Stomach (tissue), 9 donors: ENCODE results near the gene CCDC3. TPM values are rescaled to one million over a fixed set of nuclear protein-coding genes. Genes with fewer than 3 reads are reported as not detected.

Experiments used
- DNase-seq, 2 donors: peaks; one replicate each; pipeline versions ENCODE4 v3.0.0 to v3.0.0-alpha.2; 2013 to 2019
- H3K27ac ChIP-seq, 5 donors: fragments of 200-600 bp in 4 of 5; sonication (generic) in 4 of 5; one replicate each; pipeline ENCODE4 v1.5.1; 2013 to 2019; ENCODE audit warnings: mild to moderate bottlenecking in 1 of 5, moderate library complexity in 1 of 5
- H3K27me3 ChIP-seq, 3 donors: fragments of 200-600 bp; sonication (generic); one replicate each; pipeline ENCODE4 v1.5.1; 2017 to 2019; ENCODE audit warnings: mixed run types in 1 of 3
- H3K36me3 ChIP-seq, 4 donors: fragments of 200-600 bp; sonication (generic); 1 replicate in 3 of 4; 2 replicates in 1 of 4; pipeline ENCODE4 v1.5.1; 2016 to 2019
- H3K4me1 ChIP-seq, 4 donors: fragments of 200-600 bp; sonication (generic); one replicate each; pipeline ENCODE4 v1.5.1; 2016 to 2019
- H3K4me3 ChIP-seq, 4 donors: fragments of 200-600 bp; sonication (generic) in 3 of 4; one replicate each; pipeline ENCODE4 v1.5.1; 2016 to 2019; ENCODE audit warnings: mild to moderate bottlenecking in 1 of 4
- H3K9me3 ChIP-seq, 4 donors: fragments of 200-600 bp; sonication (generic); one replicate each; pipeline ENCODE4 v1.5.1; 2016 to 2019
- EP300 ChIP-seq: sonication (generic); formaldehyde crosslinking; IDR thresholded peaks from one replicate; pipeline ENCODE4 v1.6.1; 2017; ENCODE audit warnings: antibody characterized with exemption
- POLR2A ChIP-seq, 4 donors: fragments of 450-650 bp; IDR thresholded peaks; one replicate each; pipeline ENCODE4 v1.6.1; 2016; ENCODE audit warnings: antibody characterized with exemption in 4 of 4, control low read depth in 2 of 4, mild to moderate bottlenecking in 1 of 4, moderate library complexity in 1 of 4
- POLR2AphosphoS5 ChIP-seq, 3 donors: sonication (generic); formaldehyde crosslinking; IDR thresholded peaks; one replicate each; pipeline ENCODE4 v1.6.1; 2016; ENCODE audit warnings: antibody characterized with exemption in 3 of 3
- WGBS, 5 donors: extraction: QIAGEN DNeasy Blood & Tissue Kit in 3 of 5; methylation state at CpG; one replicate each; pipeline versions ENCODE4 v1.1.5 to v1.1.7; 2013 to 2018; 5-methylcytosine and 5-hydroxymethylcytosine counted together
- intact Hi-C: fragments of 100-400 bp; cut with DNase I; formaldehyde crosslinking; loops from one replicate; pipeline ENCODE4 v1.15.1; 2023; ENCODE audit warnings: low total_unique reads
- polyA plus RNA-seq, 3 donors: library from polyadenylated mRNA; stranded (reverse); fragments of 200-250 nt; gene quantifications; one replicate each; pipeline ENCODE4 v1.2.3, GENCODE V29; 2013
- total RNA-seq, 5 donors: library from RNA; depleted of rRNA; stranded (reverse); fragments of >200 nt; gene quantifications; one replicate each; pipeline versions ENCODE4 v1.1.0 to v1.2.3, GENCODE V29; 2014 to 2016
- TF ChIP-seq, protein P1 (sequence below), 7 experiments: fragments of 450-650 bp in 4 of 7; fragments of 200-600 bp in 3 of 7; sonication (generic) in 3 of 7; IDR thresholded peaks; one replicate each; pipeline ENCODE4 v1.5.1; 2016 to 2019; ENCODE audit warnings: antibody characterized with exemption in 7 of 7, control low read depth in 2 of 7, mild to moderate bottlenecking in 1 of 7
- donor health status: healthy with polysubstance abuse.
- donor health status: Bipolar disorder and iron deficiency.
- donor health status: healthy.

CCDC3 gene
- total and polyA plus RNA-seq, 8 donors, result 1.8 to 11.0 (median 4.8) TPM; not detected in 1

DNA sequence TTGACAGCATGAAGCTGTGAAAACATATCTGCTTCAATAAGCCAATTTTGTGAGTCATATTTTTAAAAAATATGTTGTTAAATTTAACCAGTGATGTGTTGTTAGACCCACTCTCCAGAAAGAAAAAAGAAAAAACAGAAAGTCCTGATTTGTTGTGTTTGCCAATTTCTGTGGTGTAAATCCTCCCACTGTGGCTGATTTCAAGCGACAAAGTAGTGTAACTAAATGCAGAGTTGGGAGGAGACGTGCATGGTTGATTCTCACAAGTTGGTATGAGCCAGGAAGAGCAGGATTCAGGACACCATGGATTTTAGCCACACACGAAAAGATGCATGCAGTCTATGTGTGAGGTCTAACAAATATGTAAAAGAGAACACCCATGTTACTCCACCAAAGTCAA, 139.1 kb downstream of the CCDC3 start:
- peaks cover 0 to 5% (median 0%) of the 10 kb centered on the region in 3 donors for H3K27me3 ChIP-seq
- no peaks in the 10 kb centered on the region for H3K36me3 ChIP-seq
- no peak for DNase-seq
- intact Hi-C loops, result no loop called here
- 80 to 86% (median 82%) methylated on average over 3 of the region's 3 CpGs for WGBS, 5 donors
- no peaks in the 10 kb centered on the region for H3K4me1 ChIP-seq
- no peak overlapping the region for H3K27ac ChIP-seq
- H3K9me3 ChIP-seq, result no peaks in the 10 kb centered on the region
- H3K4me3 ChIP-seq, result no peak overlapping the region
- no peak for TF ChIP-seq POLR2A (IDR thresholded peaks at IDR 0.05)

DNA sequence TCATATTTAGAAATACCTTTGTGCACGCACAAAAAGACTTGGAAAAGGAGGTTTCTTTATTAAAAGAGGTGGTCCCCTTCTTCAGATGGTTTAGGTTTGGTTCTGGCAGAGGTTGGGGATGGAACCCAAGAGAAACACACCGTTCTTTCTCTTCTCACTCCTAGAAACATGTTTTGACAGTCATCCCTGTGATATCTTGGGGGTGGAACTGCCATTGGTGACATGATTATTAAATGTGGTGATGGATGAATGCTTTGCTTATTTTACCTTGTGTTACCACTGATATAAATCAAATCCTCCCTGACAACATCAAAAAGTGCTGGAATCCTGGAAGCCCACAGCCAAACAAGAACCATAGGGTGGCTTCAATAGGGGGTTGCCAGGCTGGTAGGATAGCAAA, 146.5 kb downstream of the CCDC3 start:
- Histone ChIP-seq H3K4me1 (peaks cover 0 to 2% (median 0%) of the 10 kb centered on the region in 4 donors), H3K36me3 (no peaks in the 10 kb centered on the region), H3K27me3 (no peaks in the 10 kb centered on the region), H3K9me3 (no peaks in the 10 kb centered on the region), H3K4me3 (no peak overlapping the region), H3K27ac (no peak overlapping the region)
- no peak for DNase-seq
- WGBS, 5 donors, result 33 to 84% (median 37%) methylated on average over 2 of the region's 2 CpGs
- intact Hi-C loops, result no loop called here
- no peak for TF ChIP-seq EP300
- TF ChIP-seq POLR2AphosphoS5 (IDR thresholded peaks at IDR 0.05), result no peak
- no peak for TF ChIP-seq POLR2A (IDR thresholded peaks at IDR 0.05)
- TF ChIP-seq, protein P1, sequence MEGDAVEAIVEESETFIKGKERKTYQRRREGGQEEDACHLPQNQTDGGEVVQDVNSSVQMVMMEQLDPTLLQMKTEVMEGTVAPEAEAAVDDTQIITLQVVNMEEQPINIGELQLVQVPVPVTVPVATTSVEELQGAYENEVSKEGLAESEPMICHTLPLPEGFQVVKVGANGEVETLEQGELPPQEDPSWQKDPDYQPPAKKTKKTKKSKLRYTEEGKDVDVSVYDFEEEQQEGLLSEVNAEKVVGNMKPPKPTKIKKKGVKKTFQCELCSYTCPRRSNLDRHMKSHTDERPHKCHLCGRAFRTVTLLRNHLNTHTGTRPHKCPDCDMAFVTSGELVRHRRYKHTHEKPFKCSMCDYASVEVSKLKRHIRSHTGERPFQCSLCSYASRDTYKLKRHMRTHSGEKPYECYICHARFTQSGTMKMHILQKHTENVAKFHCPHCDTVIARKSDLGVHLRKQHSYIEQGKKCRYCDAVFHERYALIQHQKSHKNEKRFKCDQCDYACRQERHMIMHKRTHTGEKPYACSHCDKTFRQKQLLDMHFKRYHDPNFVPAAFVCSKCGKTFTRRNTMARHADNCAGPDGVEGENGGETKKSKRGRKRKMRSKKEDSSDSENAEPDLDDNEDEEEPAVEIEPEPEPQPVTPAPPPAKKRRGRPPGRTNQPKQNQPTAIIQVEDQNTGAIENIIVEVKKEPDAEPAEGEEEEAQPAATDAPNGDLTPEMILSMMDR (IDR thresholded peaks at IDR 0.05), result no peak

DNA sequence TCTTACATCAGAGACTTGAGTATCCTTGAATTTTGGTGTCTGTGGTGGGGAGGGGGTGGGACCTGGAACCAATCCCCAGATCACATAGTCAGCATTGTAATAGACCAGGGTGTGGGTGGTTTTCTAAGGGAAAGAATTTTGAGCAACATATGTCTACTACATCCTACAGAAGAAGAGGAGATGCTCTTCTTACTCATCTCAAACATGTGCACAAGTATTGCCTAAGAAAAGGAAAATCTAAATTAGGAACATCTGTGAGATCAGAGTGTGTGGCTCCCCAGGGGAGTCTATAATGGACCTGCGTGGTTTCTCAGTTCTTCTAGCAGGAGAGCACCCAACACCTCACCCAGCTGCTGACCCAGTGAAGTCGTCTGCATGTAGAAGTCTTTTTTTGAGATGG, 148.8 kb downstream of the CCDC3 start:
- intact Hi-C loops, result no loop called here
- Histone ChIP-seq H3K36me3 (no peaks in the 10 kb centered on the region), H3K4me1 (peaks cover 0 to 11% (median 0%) of the 10 kb centered on the region in 4 donors), H3K27ac (no peak overlapping the region), H3K4me3 (no peak overlapping the region), H3K27me3 (peaks cover 0 to 5% (median 0%) of the 10 kb centered on the region in 3 donors), H3K9me3 (no peaks in the 10 kb centered on the region)
- 86 to 91% (median 87%) methylated on average over 2 of the region's 2 CpGs for WGBS, 5 donors
- DNase-seq, result no peak
- TF ChIP-seq POLR2A (IDR thresholded peaks at IDR 0.05) (no peak), POLR2AphosphoS5 (IDR thresholded peaks at IDR 0.05) (no peak), EP300 (no peak)
- TF ChIP-seq, protein P1 (IDR thresholded peaks at IDR 0.05), result no peak

DNA sequence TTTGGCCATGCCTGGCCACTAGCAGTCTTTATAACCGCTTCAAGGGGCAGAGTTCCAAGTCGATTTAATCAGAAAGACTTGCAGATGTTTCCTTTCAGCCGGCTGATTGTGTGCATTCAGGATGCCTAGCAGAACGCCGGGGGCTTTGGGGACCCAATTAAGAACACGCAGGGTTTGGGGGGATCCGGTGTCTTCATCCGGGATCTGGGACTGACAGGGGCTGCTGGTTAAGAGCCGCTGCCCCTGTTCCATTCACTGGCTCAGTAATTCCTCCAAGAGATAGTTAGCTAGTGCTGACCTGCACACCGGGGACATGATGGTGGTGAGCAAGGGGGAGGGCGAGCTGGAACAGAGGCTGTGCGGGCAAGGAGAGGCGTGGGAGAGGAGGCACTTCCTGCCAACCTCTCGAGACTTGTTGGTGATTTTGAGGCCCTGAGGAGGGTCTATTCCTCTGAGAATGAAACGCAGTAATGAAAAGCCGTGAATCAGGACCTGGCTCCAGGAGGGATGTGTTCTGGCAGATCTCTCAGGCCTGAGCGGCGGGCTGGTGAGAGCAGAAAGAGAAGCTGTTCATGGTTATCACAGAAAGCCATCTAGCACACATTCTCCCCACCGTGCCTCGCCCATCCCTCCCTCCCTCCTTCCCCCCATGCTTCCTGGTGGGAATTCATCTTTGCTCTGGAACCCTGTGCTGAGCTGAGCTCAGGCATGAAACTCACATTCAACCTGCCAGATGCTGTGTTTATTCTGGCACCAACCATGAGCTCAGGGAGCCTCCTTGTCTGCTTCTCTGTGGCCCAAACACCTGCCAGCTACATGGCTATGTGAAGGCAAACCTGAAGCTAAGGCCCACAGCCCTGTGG, 152.0 kb downstream of the CCDC3 start:
- peaks cover 4 to 18% (median 5%) of the 10 kb centered on the region in 4 donors for H3K4me1 ChIP-seq
- 47 to 57% (median 50%) methylated on average over 20 of the region's 20 CpGs for WGBS, 5 donors
- H3K36me3 ChIP-seq, result no peaks in the 10 kb centered on the region
- peak in 1 of 2 donors; percentile 62 for DNase-seq
- H3K27me3 ChIP-seq, result peaks cover 0 to 9% (median 0%) of the 10 kb centered on the region in 3 donors
- H3K27ac ChIP-seq, result no peak overlapping the region
- no peak overlapping the region for H3K4me3 ChIP-seq
- TF ChIP-seq, protein P1 (IDR thresholded peaks at IDR 0.05), result no peak
- no peak for TF ChIP-seq POLR2AphosphoS5 (IDR thresholded peaks at IDR 0.05)
- no peak for TF ChIP-seq EP300
- no peak for TF ChIP-seq POLR2A (IDR thresholded peaks at IDR 0.05)
- H3K9me3 ChIP-seq, result no peaks in the 10 kb centered on the region
- intact Hi-C loops, result no loop called here
